B cell (primary cell): ENCODE results near the gene ASPSCR1. TPM values are rescaled to one million over a fixed set of nuclear protein-coding genes. Genes with fewer than 3 reads are reported as not detected.

ENCODE experiments used
- ATAC-seq: fragments of 200-7000 bp; cut with Tn5 transposase; one replicate; pipeline ENCODE4 v1.10.0; 2021; ENCODE audit warnings: low read depth, mild to moderate bottlenecking, moderate number of reproducible peaks, moderate library complexity
- CTCF ChIA-PET: fragments of 350-600 bp; sonication (Branson Sonifier 250); formaldehyde crosslinking; loops from one replicate; lab custom pipeline; 2021; ENCODE audit warnings: antibody characterized with exemption, inconsistent platforms; lab: Charles Lee
- POLR2A ChIA-PET: fragments of 350-600 bp; sonication (Branson Sonifier 250); formaldehyde crosslinking; loops from one replicate; lab custom pipeline; 2021; ENCODE audit warnings: antibody characterized with exemption; lab: Charles Lee
- DNase-seq: peaks from one replicate; pipeline ENCODE4 v3.0.0; 2013
- H2AFZ ChIP-seq: 2 replicates; pipeline ENCODE4 v1.6.1; 2012; ENCODE audit warnings: mild to moderate bottlenecking, low read depth, low read length; ENCODE audit not compliant: insufficient read depth, poor library complexity, severe bottlenecking
- H3K27ac ChIP-seq, 2 donors: 1 replicate in 1 of 2; 2 replicates in 1 of 2; pipeline ENCODE4 v1.5.1; 2012 to 2013; ENCODE audit warnings: low read length in 2 of 2, mild to moderate bottlenecking in 2 of 2, moderate library complexity in 1 of 2
- H3K27me3 ChIP-seq, 4 experiments: fragments of 200-600 bp in 1 of 4; sonication (generic) in 1 of 4; replicated peaks in 1 of 4; 1 replicate in 2 of 4; 2 replicates in 2 of 4; pipeline versions ENCODE4 v1.6.1 to v1.7.0; 2013 to 2016; ENCODE audit warnings: low read length in 3 of 4, mild to moderate bottlenecking in 2 of 4, mixed read lengths in 1 of 4, moderate library complexity in 1 of 4; ENCODE audit not compliant: insufficient read depth in 4 of 4, control insufficient read depth in 3 of 4; ENCODE audit errors: control extremely low read depth in 1 of 4
- H3K36me3 ChIP-seq, 2 experiments: replicated peaks in 1 of 2; 1 replicate in 1 of 2; 2 replicates in 1 of 2; pipeline versions ENCODE4 v1.6.1 to v1.7.1; 2013; ENCODE audit warnings: low read length in 1 of 2; ENCODE audit not compliant: insufficient read depth in 2 of 2, control insufficient read depth in 1 of 2; ENCODE audit errors: control extremely low read depth in 1 of 2, extremely low read depth in 1 of 2
- H3K4me1 ChIP-seq, 2 donors: fragments of 200-600 bp in 1 of 2; sonication (generic) in 1 of 2; 1 replicate in 1 of 2; 2 replicates in 1 of 2; pipeline versions ENCODE4 v1.5.1 to v1.6.1; 2013 to 2017; ENCODE audit warnings: low read length in 2 of 2; ENCODE audit not compliant: control insufficient read depth in 2 of 2, insufficient read depth in 2 of 2
- H3K4me2 ChIP-seq: replicated peaks from 2 replicates; pipeline ENCODE3; 2012; ENCODE audit warnings: mild to moderate bottlenecking, low read depth, low read length; ENCODE audit not compliant: poor library complexity, severe bottlenecking
- H3K4me3 ChIP-seq, 5 experiments: fragments of 200-600 bp in 1 of 5; sonication (generic) in 1 of 5; 1 replicate in 3 of 5; 2 replicates in 2 of 5; pipeline versions ENCODE4 v1.5.1 to v1.7.0; 2011 to 2016; ENCODE audit warnings: low read length in 4 of 5, mild to moderate bottlenecking in 4 of 5, low read depth in 2 of 5, control low read depth in 1 of 5, moderate library complexity in 1 of 5; ENCODE audit not compliant: insufficient read depth in 1 of 5; ENCODE audit errors: control extremely low read depth in 1 of 5, extremely low read depth in 1 of 5
- H3K79me2 ChIP-seq: fragments of 200-600 bp; sonication (generic); one replicate; pipeline ENCODE4 v1.6.0; 2016; ENCODE audit warnings: low read length; ENCODE audit not compliant: control insufficient read depth, insufficient read depth
- H3K9ac ChIP-seq: fragments of 200-600 bp; sonication (generic); 2 replicates; pipeline ENCODE4 v1.6.1; 2017; ENCODE audit warnings: mild to moderate bottlenecking, low read length, moderate library complexity
- H3K9me3 ChIP-seq, 3 donors: one replicate each; pipeline versions ENCODE4 v1.6.1 to v1.7.1; 2013; ENCODE audit warnings: low read length in 2 of 3; ENCODE audit not compliant: control insufficient read depth in 2 of 3, insufficient read depth in 1 of 3; ENCODE audit errors: control extremely low read depth in 1 of 3
- H4K20me1 ChIP-seq: 2 replicates; pipeline ENCODE4 v1.6.0; 2012; ENCODE audit warnings: mild to moderate bottlenecking, low read length; ENCODE audit not compliant: insufficient read depth, control insufficient read depth, poor library complexity, severe bottlenecking
- H3K27ac Mint-ChIP-seq: one replicate; pipeline ENCODE4 v1.8.0; 2021; ENCODE audit warnings: mixed read lengths
- H3K27me3 Mint-ChIP-seq: one replicate; pipeline ENCODE4 v1.8.0; 2021; ENCODE audit warnings: mixed read lengths
- H3K4me1 Mint-ChIP-seq: one replicate; pipeline ENCODE4 v1.8.0; 2021; ENCODE audit warnings: mixed read lengths
- H3K4me3 Mint-ChIP-seq: one replicate; pipeline ENCODE4 v1.8.0; 2021; ENCODE audit warnings: mixed read lengths
- H3K9me3 Mint-ChIP-seq: one replicate; pipeline ENCODE4 v1.8.0; 2022; ENCODE audit warnings: mixed read lengths; ENCODE audit not compliant: insufficient read depth
- EZH2 ChIP-seq: IDR thresholded peaks from 2 replicates; pipeline ENCODE4 v1.6.1; 2012; ENCODE audit warnings: borderline replicate concordance, low read depth, mild to moderate bottlenecking, moderate library complexity, low read length; ENCODE audit not compliant: insufficient read depth, poor library complexity, severe bottlenecking
- WGBS: methylation state at CpG from one replicate; pipeline ENCODE4 v1.1.5; 2013; ENCODE audit warnings: missing lambda C conversion rate; ENCODE audit not compliant: insufficient coverage; 5-methylcytosine and 5-hydroxymethylcytosine counted together
- intact Hi-C: fragments of 100-400 bp; cut with micrococcal nuclease; formaldehyde crosslinking; loops from one replicate; pipeline ENCODE4 v1.10.0; 2022
- polyA plus RNA-seq: library from polyadenylated mRNA; depleted of rRNA; stranded (reverse); fragments of >200 nt; gene quantifications from 2 replicates; pipeline ENCODE4 v1.2.3, GENCODE V29; 2012
- total RNA-seq, 2 donors: library from RNA; stranded (reverse); fragments of 120-200 nt in 1 of 2; gene quantifications; 1 replicate in 1 of 2; 2 replicates in 1 of 2; pipeline versions ENCODE4 v1.2.3 to v1.2.4, GENCODE V29; 2013 to 2022
- TF ChIP-seq, protein P1 (sequence below): fragments of 200-600 bp; IDR thresholded peaks from one replicate; pipeline ENCODE4 v1.8.0; 2022; ENCODE audit warnings: antibody characterized with exemption, mild to moderate bottlenecking

The ASPSCR1 gene
- total and polyA plus RNA-seq, 2 donors (not counting 1 experiment from before 2014, with no cell fraction given): 34.0 to 46.7 TPM

DNA sequence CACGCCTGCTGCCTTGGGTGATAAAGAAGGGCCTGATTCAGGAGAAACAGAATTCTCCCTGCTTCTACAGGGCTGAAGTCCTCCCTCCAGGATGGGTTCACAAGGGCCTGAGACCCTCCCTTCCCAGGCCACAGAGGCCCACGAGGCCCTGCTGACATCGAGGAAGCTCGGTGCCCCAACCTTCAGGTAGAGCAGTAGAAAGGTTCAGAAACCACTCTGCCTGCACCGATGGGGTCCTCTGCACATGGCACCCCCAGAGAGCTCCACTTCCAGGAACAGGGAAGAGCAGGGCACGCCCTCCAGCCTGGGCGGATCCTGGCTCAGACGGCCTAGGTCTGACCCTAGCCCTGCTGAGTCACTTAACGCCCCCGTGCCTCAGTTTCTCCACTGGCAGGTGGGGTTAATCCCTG lies 44.5 kb downstream of the ASPSCR1 start:
- ChIA-PET CTCF (interaction anchor here (1.0 to 7.2 kb wide), 6 partner anchors 14 to 155 kb away, joined by 3 to 91 read pairs (median 4); partner anchors contain the start of gene DCXR), POLR2A (interaction anchor here (0.5 to 1.5 kb wide), 3 partner anchors 16 to 317 kb away, joined by 4 to 13 read pairs (median 11); partner anchors contain the start of gene DCXR)
- peaks cover 15% of the 10 kb centered on the region for H3K4me1 Mint-ChIP-seq
- H3K79me2 ChIP-seq: peaks cover 23% of the 10 kb centered on the region
- TF ChIP-seq, protein P1, sequence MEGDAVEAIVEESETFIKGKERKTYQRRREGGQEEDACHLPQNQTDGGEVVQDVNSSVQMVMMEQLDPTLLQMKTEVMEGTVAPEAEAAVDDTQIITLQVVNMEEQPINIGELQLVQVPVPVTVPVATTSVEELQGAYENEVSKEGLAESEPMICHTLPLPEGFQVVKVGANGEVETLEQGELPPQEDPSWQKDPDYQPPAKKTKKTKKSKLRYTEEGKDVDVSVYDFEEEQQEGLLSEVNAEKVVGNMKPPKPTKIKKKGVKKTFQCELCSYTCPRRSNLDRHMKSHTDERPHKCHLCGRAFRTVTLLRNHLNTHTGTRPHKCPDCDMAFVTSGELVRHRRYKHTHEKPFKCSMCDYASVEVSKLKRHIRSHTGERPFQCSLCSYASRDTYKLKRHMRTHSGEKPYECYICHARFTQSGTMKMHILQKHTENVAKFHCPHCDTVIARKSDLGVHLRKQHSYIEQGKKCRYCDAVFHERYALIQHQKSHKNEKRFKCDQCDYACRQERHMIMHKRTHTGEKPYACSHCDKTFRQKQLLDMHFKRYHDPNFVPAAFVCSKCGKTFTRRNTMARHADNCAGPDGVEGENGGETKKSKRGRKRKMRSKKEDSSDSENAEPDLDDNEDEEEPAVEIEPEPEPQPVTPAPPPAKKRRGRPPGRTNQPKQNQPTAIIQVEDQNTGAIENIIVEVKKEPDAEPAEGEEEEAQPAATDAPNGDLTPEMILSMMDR: no peak
- TF ChIP-seq EZH2: no peak
- H3K27ac ChIP-seq: no peak overlapping the region
- no peaks in the 10 kb centered on the region for H3K27me3 Mint-ChIP-seq
- H3K36me3 ChIP-seq: peaks cover 0 to 3% of the 10 kb centered on the region in 2 experiments
- no peak overlapping the region for H3K27ac Mint-ChIP-seq
- intact Hi-C loops: loop anchor here (1.0 to 2.0 kb wide), 3 partner anchors 29 to 103 kb away; partner anchors contain the start of genes GPS1, RFNG and SIRT7
- H3K4me3 Mint-ChIP-seq: peak overlapping the region; percentile 83
- H4K20me1 ChIP-seq: peaks cover 26% of the 10 kb centered on the region
- peak overlapping the region; percentile 91 for H2AFZ ChIP-seq
- ATAC-seq (no peak), DNase-seq (no peak)
- H3K4me3 ChIP-seq: peak overlapping the region; percentile 62 to 88 (median 67)
- H3K4me2 ChIP-seq: peak overlapping the region; percentile 99
- no peaks in the 10 kb centered on the region for H3K9me3 Mint-ChIP-seq
- H3K9ac ChIP-seq: peak overlapping the region; percentile 90
- WGBS: under 1% methylated on average over 9 of the region's 10 CpGs
- peaks cover 14 to 33% of the 10 kb centered on the region in 2 donors for H3K4me1 ChIP-seq
- peaks cover 0 to 6% (median 0%) of the 10 kb centered on the region in 4 experiments for H3K27me3 ChIP-seq
- H3K9me3 ChIP-seq: no peaks in the 10 kb centered on the region
